MM.1S (cell line): ENCODE measurements around the gene SCP2.

Experiments
- DNase-seq: peaks from one replicate; pipeline ENCODE4 v3.0.0-alpha.2; 2015
- H2AFZ ChIP-seq: fragments of 300-600 bp; sonication (generic); 2 replicates; pipeline ENCODE4 v1.6.0; 2016; ENCODE audit warnings: antibody characterized with exemption, low read length
- H3F3A ChIP-seq: fragments of 300-600 bp; sonication (generic); 2 replicates; pipeline ENCODE4 v1.6.1; 2016; ENCODE audit warnings: mild to moderate bottlenecking, antibody characterized with exemption, low read length, moderate library complexity, mixed read lengths; ENCODE audit not compliant: insufficient read depth
- H3K27ac ChIP-seq: fragments of 300-600 bp; sonication (generic); 2 replicates; pipeline ENCODE4 v1.5.1; 2016; ENCODE audit warnings: mild to moderate bottlenecking, low read length
- H3K27me3 ChIP-seq: fragments of 300-600 bp; sonication (generic); replicated peaks from 2 replicates; pipeline ENCODE4 v1.6.0; 2016; ENCODE audit warnings: low read length; ENCODE audit not compliant: insufficient read depth
- H3K36me3 ChIP-seq: fragments of 300-600 bp; sonication (generic); replicated peaks from 2 replicates; pipeline ENCODE4 v1.6.1; 2016; ENCODE audit warnings: mild to moderate bottlenecking, low read length, mixed read lengths; ENCODE audit not compliant: insufficient read depth
- H3K4me1 ChIP-seq: fragments of 300-600 bp; sonication (generic); 2 replicates; pipeline ENCODE4 v1.6.1; 2016; ENCODE audit warnings: low read length, mixed read lengths
- H3K4me2 ChIP-seq: fragments of 300-600 bp; sonication (generic); 2 replicates; pipeline ENCODE4 v1.6.0; 2016; ENCODE audit warnings: low read depth, low read length
- H3K4me3 ChIP-seq: fragments of 300-600 bp; sonication (generic); 2 replicates; pipeline ENCODE4 v1.5.1; 2016; ENCODE audit warnings: low read length, mixed read lengths
- H3K79me2 ChIP-seq: fragments of 300-600 bp; sonication (generic); 2 replicates; pipeline ENCODE4 v1.6.1; 2016; ENCODE audit warnings: mixed run types, low read length, mixed read lengths
- H3K9ac ChIP-seq: fragments of 300-600 bp; sonication (generic); 2 replicates; pipeline ENCODE4 v1.6.1; 2016; ENCODE audit warnings: low read length, mixed read lengths
- H3K9me2 ChIP-seq: fragments of 300-600 bp; sonication (generic); replicated peaks from 2 replicates; pipeline ENCODE4 v1.6.1; 2016; ENCODE audit warnings: mild to moderate bottlenecking, low read length, mixed read lengths; ENCODE audit not compliant: insufficient read depth
- H3K9me3 ChIP-seq: fragments of 300-600 bp; sonication (generic); replicated peaks from 2 replicates; pipeline ENCODE4 v1.6.1; 2016; ENCODE audit warnings: mild to moderate bottlenecking, low read length, mixed read lengths; ENCODE audit not compliant: insufficient read depth
- H4K20me1 ChIP-seq: fragments of 300-600 bp; sonication (generic); 2 replicates; pipeline ENCODE4 v1.6.1; 2016; ENCODE audit warnings: mild to moderate bottlenecking, low read length, moderate library complexity, mixed read lengths; ENCODE audit not compliant: insufficient read depth
- CTCF ChIP-seq: fragments of 300-600 bp; sonication (generic); IDR thresholded peaks from 2 replicates; pipeline ENCODE4 v1.5.1; 2016; ENCODE audit warnings: antibody characterized with exemption, low read length, mixed read lengths
- EZH2 ChIP-seq: fragments of 300-600 bp; sonication (generic); optimal IDR thresholded peaks from 2 replicates; pipeline ENCODE3; 2017; ENCODE audit warnings: low read depth, mild to moderate bottlenecking, antibody characterized with exemption, low read length, mixed read lengths
- EZH2phosphoT487 ChIP-seq: fragments of 300-600 bp; sonication (generic); IDR thresholded peaks from 2 replicates; pipeline ENCODE4 v1.6.1; 2018; ENCODE audit warnings: antibody characterized with exemption, low read length

SCP2 gene

GRCh38 chr1:52914463-52914862, 12.6 kb upstream of the SCP2 start:
- H3K79me2 ChIP-seq, result no peaks in the 10 kb centered on the region
- TF ChIP-seq EZH2 (no peak), CTCF (no peak), EZH2phosphoT487 (no peak)
- no peaks in the 10 kb centered on the region for H3K9me3 ChIP-seq
- no peaks in the 10 kb centered on the region for H3F3A ChIP-seq
- no peaks in the 10 kb centered on the region for H4K20me1 ChIP-seq
- H3K4me1 ChIP-seq, result no peaks in the 10 kb centered on the region
- H3K27ac ChIP-seq, result no peak overlapping the region
- H3K4me3 ChIP-seq, result no peak overlapping the region
- H3K9me2 ChIP-seq, result no peaks in the 10 kb centered on the region
- DNase-seq, result no peak
- no peak overlapping the region for H2AFZ ChIP-seq
- H3K36me3 ChIP-seq, result no peaks in the 10 kb centered on the region
- H3K27me3 ChIP-seq, result no peaks in the 10 kb centered on the region
- H3K4me2 ChIP-seq, result no peak overlapping the region
- no peak overlapping the region for H3K9ac ChIP-seq

GRCh38 chr1:52915211-52915854, 11.7 kb upstream of the SCP2 start:
- H3F3A ChIP-seq, result no peaks in the 10 kb centered on the region
- H3K27ac ChIP-seq, result no peak overlapping the region
- H3K4me1 ChIP-seq, result no peaks in the 10 kb centered on the region
- no peak overlapping the region for H2AFZ ChIP-seq
- no peaks in the 10 kb centered on the region for H3K9me3 ChIP-seq
- no peak overlapping the region for H3K4me2 ChIP-seq
- H3K36me3 ChIP-seq, result no peaks in the 10 kb centered on the region
- no peak overlapping the region for H3K9ac ChIP-seq
- TF ChIP-seq CTCF (no peak), EZH2phosphoT487 (no peak), EZH2 (no peak)
- DNase-seq, result no peak
- H3K27me3 ChIP-seq, result no peaks in the 10 kb centered on the region
- no peaks in the 10 kb centered on the region for H3K9me2 ChIP-seq
- no peaks in the 10 kb centered on the region for H3K79me2 ChIP-seq
- H4K20me1 ChIP-seq, result no peaks in the 10 kb centered on the region
- no peak overlapping the region for H3K4me3 ChIP-seq

- Histone ChIP-seq H3K36me3 (no peaks in the 10 kb centered on the region), H3K4me2 (no peak overlapping the region), H3K27me3 (no peaks in the 10 kb centered on the region), H3K4me3 (no peak overlapping the region), H3K9me2 (no peaks in the 10 kb centered on the region), H4K20me1 (no peaks in the 10 kb centered on the region), H2AFZ (no peak overlapping the region), H3K4me1 (no peaks in the 10 kb centered on the region), H3K9me3 (no peaks in the 10 kb centered on the region), H3K9ac (no peak overlapping the region), H3K79me2 (no peaks in the 10 kb centered on the region), H3F3A (no peaks in the 10 kb centered on the region), H3K27ac (no peak overlapping the region)
- DNase-seq, result no peak
- TF ChIP-seq CTCF, result no peak
- TF ChIP-seq EZH2, result no peak
Measured at GRCh38 chr1:52915855-52916220, 11.2 kb upstream of the SCP2 start.
